Endothelial cell of hepatic sinusoid (primary cell): ENCODE measurements around the gene FGFRL1.
"Not testable (repeated sequence)": the region's sequence is repeated elsewhere in the genome, so short reads cannot be mapped to it uniquely, and the experiment has no call there.

Source experiments
- in situ Hi-C: cut with HindIII; loops from 2 replicates; pipeline ENCODE4 v1.10.0; 2017; ENCODE audit warnings: low sequenced_read_pairs

The FGFRL1 gene

DNA sequence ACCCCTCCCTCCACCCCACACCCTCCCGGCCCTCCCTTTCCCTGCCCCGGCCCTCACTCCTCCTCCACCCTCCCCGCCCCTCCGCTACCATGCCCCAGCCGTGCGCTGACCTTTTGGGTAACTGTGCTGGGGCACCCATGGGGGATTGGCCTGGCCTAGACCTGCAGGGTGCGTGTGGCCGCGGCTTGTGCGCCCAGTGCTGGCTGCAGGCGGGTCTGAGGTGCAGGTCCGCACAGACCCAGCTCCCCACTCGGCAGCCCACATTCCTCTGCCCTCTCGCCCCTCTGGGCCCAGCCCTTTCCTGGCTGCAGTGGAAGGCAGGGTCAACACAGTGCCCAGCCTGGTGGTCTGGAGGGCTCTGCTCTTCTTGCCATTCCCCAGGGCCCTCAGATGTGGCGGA, 24.7 kb downstream of the FGFRL1 start:
- in situ Hi-C loops, result loop anchor here (10.0 kb wide), 2 partner anchors 101 to 319 kb away; partner anchors contain the start of genes GAK and TMEM175

DNA sequence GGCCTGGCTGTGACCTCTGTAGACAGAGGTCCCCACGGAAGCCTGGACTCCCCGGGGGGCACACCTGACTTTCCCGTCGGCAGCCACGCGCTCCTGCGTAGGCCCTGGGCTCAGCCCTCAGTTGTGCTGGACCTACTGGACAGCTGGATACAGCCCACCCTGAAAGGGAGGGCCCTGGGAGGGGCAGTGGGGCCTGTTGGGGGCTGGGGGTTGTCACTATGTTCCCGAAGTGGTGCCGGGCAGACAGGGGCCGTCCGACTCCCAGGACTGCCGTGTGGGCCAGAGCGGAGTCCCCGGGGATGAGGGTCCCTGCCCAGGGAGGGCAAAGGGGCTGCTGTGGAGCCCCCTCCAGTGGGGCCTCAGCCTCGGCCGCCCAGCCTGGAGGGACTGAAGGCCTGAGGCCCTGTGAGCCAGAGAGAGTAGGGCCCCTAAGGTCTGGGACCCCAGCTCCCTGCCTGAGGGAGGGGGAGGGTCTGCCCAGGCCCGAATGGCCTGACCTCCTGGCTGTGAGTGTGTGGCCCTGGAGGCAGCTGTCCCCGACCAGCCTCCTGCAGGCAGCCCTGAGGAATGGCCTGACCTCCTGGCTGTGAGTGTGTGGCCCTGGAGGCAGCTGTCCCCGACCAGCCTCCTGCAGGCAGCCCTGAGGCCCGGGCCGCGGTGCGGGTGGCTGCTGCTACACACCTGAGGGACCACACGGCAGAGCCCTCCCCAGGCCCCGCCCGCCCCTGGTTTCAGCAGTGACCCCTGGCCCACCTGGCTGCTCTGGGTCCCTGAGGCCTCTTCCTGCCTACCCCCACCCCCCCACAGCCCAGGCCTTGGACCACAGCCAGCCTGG, 25.8 kb downstream of the FGFRL1 start:
- in situ Hi-C loops, result loop anchor here (10.0 kb wide), 2 partner anchors 102 to 318 kb away; partner anchors contain the start of genes GAK and TMEM175

DNA sequence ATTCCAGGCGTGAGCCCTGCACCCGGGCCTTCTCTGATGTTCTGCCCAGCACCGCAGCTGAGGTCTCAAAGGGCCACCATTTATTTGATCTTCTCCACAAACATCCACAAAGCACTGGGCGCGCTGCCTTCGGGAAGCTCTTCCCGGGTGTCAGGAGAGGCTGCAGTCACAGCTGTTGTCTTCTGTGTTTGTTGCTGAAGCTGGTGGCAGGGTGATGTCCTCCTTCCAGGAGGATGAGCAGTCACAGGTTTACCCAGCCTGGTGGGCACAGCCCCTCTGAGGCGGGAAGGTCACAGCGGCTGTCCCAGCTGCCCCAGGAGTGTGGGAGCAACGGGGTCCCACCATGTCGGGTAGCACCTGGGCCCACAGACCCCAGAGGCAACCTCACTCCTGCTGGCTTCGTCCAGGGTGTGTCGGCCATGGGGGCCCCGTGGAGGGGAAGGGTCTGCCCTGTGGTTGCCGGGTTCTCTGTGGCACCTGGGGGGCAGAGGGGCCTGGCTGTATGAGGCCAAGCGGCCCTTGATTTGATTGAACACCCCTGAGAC, 27.6 kb downstream of the FGFRL1 start:
- in situ Hi-C loops, result loop anchor here (10.0 kb wide), 2 partner anchors 104 to 316 kb away; partner anchors contain the start of genes GAK and TMEM175

DNA sequence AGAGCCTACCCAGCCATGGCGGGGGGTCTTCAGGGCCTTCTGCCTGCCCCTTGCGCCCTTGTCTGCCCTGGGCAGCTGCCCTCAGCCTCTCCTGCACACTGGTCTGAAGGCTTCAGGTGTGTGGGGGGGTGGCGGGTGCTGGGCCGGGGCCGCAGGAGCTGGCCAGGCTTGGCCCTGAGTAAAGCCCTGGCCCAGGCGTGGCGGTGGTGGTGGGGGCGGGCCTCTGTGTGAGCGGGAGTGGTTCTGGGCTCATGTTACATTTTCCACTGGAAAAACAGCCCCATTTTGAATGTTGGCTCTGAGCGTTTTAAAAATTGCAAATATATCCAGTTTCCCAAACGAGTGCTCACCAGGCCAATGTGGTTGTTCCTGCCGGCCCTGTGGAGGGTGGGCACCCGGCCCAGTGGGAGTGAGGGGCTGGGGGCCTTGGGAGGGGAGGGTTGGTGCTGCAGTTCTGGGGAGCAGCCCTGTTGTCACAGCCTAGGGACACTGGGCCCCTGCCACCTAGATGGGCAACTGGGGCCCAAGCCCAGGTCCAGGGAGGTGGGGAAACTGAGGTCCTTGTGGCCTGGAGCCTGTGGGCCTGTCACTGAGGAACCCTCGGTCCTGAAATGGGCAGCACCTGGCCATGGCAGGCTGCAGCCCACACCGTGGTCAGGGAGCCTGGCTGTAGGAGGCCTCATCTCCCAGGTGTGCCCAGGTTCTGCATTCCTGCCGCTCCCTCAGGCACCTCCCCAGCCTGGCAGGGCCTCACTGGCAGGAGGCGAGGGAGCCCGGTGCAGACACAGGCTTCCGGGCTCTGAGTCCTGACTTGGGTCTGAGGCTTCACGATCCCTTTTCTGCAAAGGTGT, 28.3 kb downstream of the FGFRL1 start:
- in situ Hi-C loops, result loop anchor here (10.0 kb wide), 2 partner anchors 105 to 315 kb away; partner anchors contain the start of genes GAK and TMEM175

DNA sequence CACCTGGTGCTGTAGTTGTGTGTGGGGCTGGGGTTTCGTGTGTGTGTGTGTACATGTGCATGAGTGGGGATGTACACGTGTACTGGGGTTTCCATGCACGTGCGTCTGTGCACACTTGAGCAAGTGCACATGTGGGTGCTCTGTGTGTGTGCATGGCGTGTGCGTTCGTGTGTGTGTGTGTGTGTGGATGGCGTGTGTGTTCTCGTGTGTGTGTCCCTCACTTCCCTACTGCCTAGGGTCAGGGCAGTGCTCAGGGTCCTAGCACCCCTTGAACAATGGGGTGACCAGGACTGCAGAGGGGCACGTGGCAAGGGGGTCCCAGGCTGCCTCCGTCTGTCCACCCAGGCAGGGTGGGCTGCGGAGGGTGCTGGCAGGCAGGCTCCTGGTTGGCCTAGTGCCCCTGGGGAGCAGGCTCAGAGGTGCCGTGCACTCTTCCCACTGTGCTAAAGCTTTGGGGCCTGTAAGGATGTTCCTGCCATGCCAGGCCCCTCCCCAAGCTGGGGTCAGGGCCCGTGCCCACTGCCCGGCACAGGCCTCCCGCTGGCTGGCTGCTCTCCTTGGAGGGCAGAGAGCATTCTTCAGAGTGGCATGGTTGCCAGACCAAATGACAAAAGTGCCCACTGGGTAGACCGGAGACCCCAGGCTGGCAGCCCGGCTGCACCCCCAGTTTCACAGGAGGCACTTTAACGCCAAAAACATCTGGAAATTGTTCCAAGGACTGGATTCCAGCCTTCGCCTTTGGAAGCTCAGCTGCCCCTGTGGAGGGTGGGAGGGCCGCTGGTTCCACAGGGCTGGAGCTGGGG, 29.1 kb downstream of the FGFRL1 start:
- in situ Hi-C loops, result no loop called here

DNA sequence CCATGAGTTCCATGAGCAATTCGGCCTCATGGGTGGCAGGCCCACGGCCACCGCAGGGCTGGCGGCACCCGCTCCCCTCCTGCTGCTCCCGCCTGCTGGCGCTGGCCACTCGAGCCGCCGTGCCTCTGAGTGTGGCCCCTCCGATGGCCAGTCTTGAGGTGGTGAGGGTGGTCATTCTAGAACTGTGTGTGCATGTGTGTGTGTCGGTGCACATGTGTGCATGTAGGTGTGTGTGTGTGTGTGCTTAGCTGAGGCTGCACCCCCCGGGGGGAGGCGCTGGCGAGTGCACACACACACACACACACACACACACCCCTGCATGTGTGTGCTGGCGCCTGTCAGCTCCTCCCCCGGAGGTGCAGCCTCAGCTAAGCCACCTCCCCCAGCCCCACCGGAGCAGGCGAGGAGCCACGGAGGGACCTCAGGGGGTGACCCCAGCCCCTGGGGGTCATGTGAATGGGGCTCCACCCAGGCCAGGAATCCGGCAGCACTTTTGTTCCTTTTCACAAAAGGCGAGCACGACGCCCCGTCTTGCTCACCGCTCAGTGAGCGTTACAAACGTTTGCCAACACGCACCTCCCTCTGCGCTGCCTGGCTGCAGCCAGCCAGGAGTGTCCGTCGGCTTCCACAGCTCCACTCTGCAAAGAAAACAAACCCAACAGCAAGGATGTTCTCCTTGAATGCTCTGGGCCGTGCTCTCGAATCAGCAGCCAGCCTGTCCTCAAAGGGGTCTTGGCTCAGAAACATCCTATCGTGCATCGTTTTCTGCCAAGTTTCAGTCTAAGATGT, 29.9 kb downstream of the FGFRL1 start:
- in situ Hi-C loops, result no loop called here

DNA sequence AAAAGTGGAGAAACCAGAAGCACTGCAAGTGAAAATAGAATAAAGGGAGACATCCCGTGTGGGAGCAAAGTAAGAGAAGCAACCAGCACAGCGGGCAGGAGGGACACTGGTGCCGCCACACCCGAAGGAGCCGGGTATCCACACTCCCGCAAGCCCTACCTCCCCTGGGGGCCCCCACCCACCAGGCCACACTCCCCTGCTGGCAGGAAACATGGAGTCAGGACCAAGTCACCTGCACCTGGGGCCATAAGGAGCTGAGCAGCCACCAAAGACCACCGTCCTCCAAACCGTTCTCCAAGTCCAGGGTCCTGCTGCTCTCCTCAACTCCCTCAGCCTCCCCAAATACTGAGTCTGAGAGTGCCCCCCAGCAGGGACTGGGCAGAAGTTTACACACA, 30.5 kb downstream of the FGFRL1 start:
- in situ Hi-C loops, result no loop called here

DNA sequence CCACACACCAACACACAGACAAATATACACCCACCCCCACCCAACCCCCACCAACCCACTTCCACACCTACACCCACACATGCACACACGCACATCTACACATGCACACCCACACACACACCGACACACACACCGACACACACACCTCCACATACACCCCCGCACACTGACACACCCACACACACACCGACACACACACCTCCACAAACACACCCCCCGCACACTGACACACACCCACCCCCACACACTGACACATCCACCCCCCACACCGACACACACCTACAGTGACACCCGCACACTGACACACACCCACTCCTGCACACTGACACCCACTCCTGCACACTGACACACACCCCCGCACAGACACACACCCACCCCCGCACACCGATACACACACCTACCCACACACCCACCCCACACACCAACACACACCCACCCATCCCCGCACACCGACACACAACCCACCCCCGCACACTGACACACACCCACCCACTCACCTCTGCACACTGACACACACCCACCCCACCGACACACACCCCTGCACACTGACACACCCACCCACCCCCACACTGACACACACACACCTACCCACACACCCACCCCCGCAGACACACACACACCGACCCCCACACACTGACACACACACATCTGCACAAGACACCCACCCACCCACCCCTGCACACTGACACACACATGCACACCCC, 31.1 kb downstream of the FGFRL1 start:
- in situ Hi-C loops, result no loop called here

DNA sequence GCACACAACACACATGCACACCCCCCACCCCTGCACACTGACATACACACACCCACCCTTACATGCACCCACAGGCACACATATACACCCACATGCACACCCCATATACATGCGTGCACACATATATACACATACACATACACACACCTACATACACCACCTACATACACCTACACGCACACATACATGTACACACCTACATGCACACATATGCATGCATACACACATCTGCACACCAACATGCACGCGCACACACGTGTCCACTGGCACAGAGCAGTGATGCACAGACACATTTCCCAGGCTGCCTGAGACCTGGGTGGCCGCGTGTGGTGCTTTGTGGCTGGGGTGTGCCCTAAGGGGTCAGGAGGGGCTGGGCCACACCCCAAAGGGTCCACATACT, 31.7 kb downstream of the FGFRL1 start:
- in situ Hi-C loops, result no loop called here

DNA sequence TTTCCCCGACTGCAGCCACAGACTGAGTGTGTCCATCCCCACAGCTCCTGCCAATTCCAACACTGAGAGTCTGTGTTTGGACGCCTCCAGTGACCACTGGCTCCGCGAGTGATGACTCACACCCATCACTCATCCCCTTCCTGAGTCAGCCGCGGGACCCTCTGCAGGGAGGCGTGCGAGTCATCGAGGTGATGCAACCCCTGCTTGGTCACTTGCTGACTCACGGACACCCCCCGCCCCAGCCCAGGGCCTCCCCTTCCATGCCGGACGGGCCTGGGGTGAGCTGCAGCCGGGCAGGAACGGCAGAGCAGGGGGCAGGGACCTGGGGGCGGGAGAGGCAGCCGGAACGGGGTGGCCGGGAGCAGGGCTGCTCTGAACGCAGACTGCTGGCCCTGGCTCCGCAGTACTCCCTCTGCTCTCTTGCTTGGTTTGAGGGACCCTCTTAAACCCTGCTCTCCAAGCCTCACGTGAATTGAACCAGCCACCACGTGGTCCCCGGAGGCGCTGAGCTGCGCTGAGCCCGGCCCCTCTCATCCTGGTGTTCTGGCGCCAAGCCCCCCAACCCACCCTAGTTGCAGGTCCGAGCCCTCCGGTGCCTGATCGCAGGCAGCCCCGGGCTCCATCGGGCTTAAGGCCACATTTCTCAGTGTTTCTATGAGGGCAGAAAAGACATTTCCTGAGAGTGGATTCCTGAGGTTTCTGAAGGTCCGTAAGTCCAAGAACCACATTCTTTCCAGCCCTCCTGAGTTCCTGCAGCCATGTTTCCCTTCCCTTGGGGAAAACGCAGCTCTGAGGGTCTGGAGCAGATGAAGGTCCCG, 32.4 kb downstream of the FGFRL1 start:
- in situ Hi-C loops, result no loop called here

DNA sequence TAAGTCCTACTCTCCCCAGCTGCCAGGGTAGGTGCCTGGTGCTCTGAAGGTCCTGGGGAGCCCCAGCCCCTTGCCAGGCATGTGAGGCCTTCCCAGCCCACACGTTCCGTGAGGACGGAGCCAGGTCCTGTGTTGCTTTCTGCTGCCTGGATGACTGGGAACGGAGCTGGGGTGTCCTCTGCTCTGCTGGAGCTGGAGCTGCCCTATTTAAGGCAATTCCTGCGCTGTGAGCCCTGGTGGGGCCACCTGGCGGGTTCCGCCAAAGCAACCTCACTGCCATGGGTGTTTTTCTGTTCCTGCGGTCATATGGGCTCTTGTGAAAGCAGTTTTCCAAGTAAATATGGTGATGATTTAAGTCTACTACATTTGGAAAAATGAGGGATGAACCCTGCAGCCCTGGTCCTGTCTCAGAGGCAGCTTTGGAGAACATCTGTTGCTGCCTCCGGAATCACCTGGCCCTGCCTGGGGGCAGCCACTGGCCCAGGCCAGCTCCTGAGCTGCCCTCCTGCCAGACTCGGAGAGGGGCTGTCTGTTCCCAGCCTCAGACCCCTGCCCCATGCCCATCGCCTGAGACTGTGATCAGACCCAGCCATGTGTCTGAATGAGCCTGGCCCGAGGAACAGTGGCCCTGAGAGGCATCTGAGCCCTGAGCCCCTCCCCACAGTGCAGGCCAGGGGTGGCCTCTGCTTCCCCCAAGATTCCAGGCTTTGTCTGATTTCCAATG, 33.2 kb downstream of the FGFRL1 start:
- in situ Hi-C loops, result no loop called here

DNA sequence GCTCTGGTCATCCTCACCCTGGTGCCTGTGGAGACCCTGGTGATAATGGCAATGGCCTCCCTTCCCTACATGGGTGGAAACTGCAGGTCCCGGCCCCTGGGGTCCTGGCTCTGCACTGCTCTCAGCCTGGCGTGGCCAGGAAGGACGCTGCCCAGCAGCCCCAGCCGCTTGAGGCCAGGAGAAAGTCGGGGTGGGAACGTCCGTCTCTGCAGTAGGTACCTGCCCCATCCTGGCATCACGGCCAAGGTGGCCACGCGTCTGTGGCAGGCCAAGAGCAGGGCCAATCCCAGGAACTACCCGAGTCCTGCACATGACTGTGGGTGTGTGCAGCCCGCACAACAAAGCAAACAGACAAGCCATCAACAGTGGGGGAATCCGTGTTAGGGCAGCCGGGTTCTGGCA, 33.8 kb downstream of the FGFRL1 start:
- in situ Hi-C loops, result no loop called here

DNA sequence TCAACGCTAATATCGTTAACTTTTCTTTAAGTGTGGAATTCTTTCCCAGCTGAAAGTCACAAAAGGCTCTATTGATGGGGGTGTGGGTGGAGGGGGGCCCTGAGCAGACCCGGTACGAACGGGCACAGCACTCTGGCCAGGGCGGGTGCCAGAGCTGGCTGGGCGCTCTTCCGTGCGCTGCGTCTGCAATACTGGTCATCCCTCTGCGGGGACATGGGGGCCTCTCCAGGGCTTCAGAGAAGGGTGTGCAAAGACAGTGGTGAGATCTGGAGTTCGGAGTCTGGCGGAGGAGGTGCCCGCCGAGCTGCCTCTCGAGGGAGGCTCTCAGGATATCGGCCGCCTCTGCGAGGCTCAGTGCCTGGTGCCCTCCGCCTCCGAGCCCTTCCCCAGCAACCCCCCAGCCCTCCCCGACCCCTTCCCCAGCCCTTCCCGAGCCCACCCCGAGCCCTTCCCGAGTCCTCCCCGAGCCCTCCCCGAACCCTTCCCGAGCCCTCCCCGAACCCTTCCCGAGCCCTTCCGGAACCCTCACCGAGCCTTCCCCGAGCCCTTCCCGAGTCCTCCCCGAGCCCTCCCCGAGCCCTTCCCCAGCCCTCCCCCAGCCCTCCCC, 34.3 kb downstream of the FGFRL1 start:
- in situ Hi-C loops, result no loop called here

DNA sequence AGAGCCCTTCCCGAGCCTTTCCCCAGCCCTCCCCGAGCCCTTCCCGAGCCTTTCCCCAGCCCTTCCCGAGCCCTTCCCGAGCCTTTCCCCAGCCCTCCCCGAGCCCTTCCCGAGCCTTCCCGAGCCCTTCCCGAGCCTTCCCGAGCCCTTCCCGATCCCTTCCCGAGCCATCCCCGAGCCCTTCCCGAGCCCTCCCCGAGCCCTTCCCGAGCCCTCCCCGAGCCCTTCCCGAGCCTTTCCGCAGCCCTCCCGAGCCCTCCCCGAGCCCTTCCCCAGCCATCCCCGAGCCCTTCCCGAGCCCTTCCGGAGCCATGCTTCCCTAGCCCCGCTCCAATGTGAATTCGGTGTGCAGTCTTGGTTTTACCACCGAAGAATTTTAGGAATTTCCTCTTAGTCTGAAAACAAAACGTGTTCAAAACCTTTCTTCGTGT, 35.2 kb downstream of the FGFRL1 start:
- in situ Hi-C loops, result not testable (repeated sequence)

DNA sequence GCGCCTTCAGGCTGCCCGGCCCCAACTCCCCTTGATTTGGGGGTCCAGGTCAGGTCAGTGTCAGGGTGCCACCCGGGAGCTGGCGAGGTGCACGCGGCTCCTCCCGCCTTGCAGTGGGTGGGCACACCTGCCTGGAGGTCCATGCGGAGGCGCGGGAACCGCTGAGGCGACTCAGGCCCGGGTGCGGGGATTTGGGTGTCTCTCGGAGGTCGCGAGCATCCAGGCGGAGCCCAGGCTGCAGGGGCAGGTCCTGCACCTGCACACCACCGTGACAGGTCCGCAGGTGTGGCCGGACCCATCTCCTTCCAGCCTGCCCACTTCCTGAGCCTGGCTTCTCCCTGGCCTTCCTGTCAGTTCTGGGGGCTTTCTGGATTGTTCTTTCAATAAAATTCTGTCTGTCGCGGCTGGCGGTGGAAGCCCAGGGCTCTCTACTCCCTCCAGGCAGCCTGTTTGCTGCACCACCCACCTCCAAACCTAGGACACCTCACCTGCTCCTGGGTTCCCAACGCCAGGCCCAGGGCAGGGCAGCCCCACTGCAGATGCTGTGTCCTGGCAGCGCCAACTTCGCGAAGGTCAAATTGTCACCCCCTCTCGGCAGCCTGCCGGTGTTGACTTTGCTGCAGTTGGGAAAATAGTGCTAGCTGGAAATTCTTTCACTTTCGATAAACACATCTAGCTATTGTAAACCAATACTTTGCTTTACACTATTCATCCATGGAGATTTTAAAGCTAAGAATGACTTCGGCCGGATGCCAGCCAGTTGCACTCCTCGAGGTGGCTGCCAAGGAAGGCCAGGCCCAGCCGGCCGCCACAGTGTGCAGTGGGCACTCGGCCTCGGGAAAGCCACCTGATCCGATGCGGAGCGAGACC, 35.9 kb downstream of the FGFRL1 start:
- in situ Hi-C loops, result no loop called here
